ENCODE results near the gene METTL9. TPM values are rescaled to one million over a fixed set of nuclear protein-coding genes. Genes with fewer than 3 reads are reported as not detected.
"Not testable (repeated sequence)": the region's sequence is repeated elsewhere in the genome, so short reads cannot be mapped to it uniquely, and the experiment has no call there.

Gene METTL9
- total RNA-seq, 6 experiments from 2014 or later = 9.6 to 29.3 (median 15.5) TPM

GRCh38 chr16:21625026-21625425, 25.6 kb downstream of the METTL9 start:
- Histone ChIP-seq H3K4me3 (no peak overlapping the region), H3K9me3 (no peaks in the 10 kb centered on the region), H3K27ac (no peak overlapping the region), H3K27me3 (no peaks in the 10 kb centered on the region), H3K36me3 (peaks cover 0 to 8% (median 2%) of the 10 kb centered on the region in 4 donors), H3K4me1 (no peaks in the 10 kb centered on the region)
- no peak for TF ChIP-seq CTCF (IDR thresholded peaks at IDR 0.05)
- no peak for TF ChIP-seq POLR2A (IDR thresholded peaks at IDR 0.05)
- ATAC-seq (no peak), DNase-seq (no peak)
- no CpG with 5 or more reads among the region's 1 CpG for WGBS (ENCODE audit: insufficient coverage, low coverage, low lambda C conversion rate, missing lambda C conversion rate)
- intact Hi-C loops (cut with DNase I) = no loop called here

- intact Hi-C loops (cut with DNase I) = no loop called here
- TF ChIP-seq POLR2A (IDR thresholded peaks at IDR 0.05) (no peak), CTCF (IDR thresholded peaks at IDR 0.05) (no peak)
- H3K27ac ChIP-seq = no peak overlapping the region
- WGBS (ENCODE audit: insufficient coverage, low coverage, low lambda C conversion rate, missing lambda C conversion rate) = 58% methylated on average over 6 of the region's 6 CpGs
- H3K4me1 ChIP-seq = peaks cover 0 to 3% (median 0%) of the 10 kb centered on the region in 4 donors
- H3K27me3 ChIP-seq = no peaks in the 10 kb centered on the region
- H3K4me3 ChIP-seq = no peak overlapping the region
- H3K36me3 ChIP-seq = peaks cover 0 to 8% (median 2%) of the 10 kb centered on the region in 4 donors
- DNase-seq (no peak), ATAC-seq (peak; percentile 51 to 77 (median 65))
- no peaks in the 10 kb centered on the region for H3K9me3 ChIP-seq
Measured at GRCh38 chr16:21626659-21627277, 27.4 kb downstream of the METTL9 start.

- H3K27me3 ChIP-seq = no peaks in the 10 kb centered on the region
- 93% methylated on average over 5 of the region's 5 CpGs for WGBS (ENCODE audit: insufficient coverage, low coverage, low lambda C conversion rate, missing lambda C conversion rate)
- intact Hi-C loops (cut with DNase I) = no loop called here
- DNase-seq = no peak
- ATAC-seq = no peak
- TF ChIP-seq CTCF (IDR thresholded peaks at IDR 0.05) = no peak
- no peak for TF ChIP-seq POLR2A (IDR thresholded peaks at IDR 0.05)
- no peaks in the 10 kb centered on the region for H3K9me3 ChIP-seq
- H3K4me1 ChIP-seq = peaks cover 0 to 11% (median 0%) of the 10 kb centered on the region in 4 donors
- H3K36me3 ChIP-seq = peaks cover 0 to 8% (median 2%) of the 10 kb centered on the region in 4 donors
- no peak overlapping the region for H3K4me3 ChIP-seq
- H3K27ac ChIP-seq = no peak overlapping the region
Measured at GRCh38 chr16:21628121-21628726, 28.8 kb downstream of the METTL9 start.

- Histone ChIP-seq H3K27me3 (no peaks in the 10 kb centered on the region), H3K4me1 (peaks cover 0 to 11% (median 0%) of the 10 kb centered on the region in 4 donors), H3K4me3 (no peak overlapping the region), H3K9me3 (no peaks in the 10 kb centered on the region), H3K36me3 (peaks cover 0 to 8% (median 2%) of the 10 kb centered on the region in 4 donors), H3K27ac (no peak overlapping the region)
- no peak for ATAC-seq
- DNase-seq = no peak
- intact Hi-C loops (cut with DNase I) = no loop called here
- WGBS (ENCODE audit: insufficient coverage, low coverage, low lambda C conversion rate, missing lambda C conversion rate) = no CpG with 5 or more reads among the region's 5 CpGs
- TF ChIP-seq POLR2A (IDR thresholded peaks at IDR 0.05) = no peak
- TF ChIP-seq CTCF (IDR thresholded peaks at IDR 0.05) = no peak
Measured at GRCh38 chr16:21628772-21629171, 29.4 kb downstream of the METTL9 start.

GRCh38 chr16:21629616-21630539, 30.5 kb downstream of the METTL9 start:
- WGBS (ENCODE audit: insufficient coverage, low coverage, low lambda C conversion rate, missing lambda C conversion rate) = 94% methylated on average over 6 of the region's 37 CpGs
- not testable (repeated sequence) for H3K27ac ChIP-seq, H3K9me3 ChIP-seq, H3K4me3 ChIP-seq, DNase-seq, H3K27me3 ChIP-seq, ATAC-seq, H3K36me3 ChIP-seq
- peaks cover 0 to 16% (median 0%) of the 10 kb centered on the region in 4 donors for H3K4me1 ChIP-seq
- intact Hi-C loops (cut with DNase I) = loop anchor here in 1 of 2 donors (10.0 kb wide), 1 partner anchor 45 kb away; no protein-coding TSS in a partner anchor

- WGBS (ENCODE audit: insufficient coverage, low coverage, low lambda C conversion rate, missing lambda C conversion rate) = 94% methylated on average over 6 of the region's 6 CpGs
- intact Hi-C loops (cut with DNase I) = loop anchor here in 1 of 2 donors (10.0 kb wide), 1 partner anchor 46 kb away; no protein-coding TSS in a partner anchor
- not testable (repeated sequence) for ATAC-seq
Measured at GRCh38 chr16:21630866-21631265, 31.5 kb downstream of the METTL9 start.

GRCh38 chr16:21631376-21631775, 32.0 kb downstream of the METTL9 start:
- WGBS (ENCODE audit: insufficient coverage, low coverage, low lambda C conversion rate, missing lambda C conversion rate) = 59% methylated on average over 7 of the region's 8 CpGs
- ATAC-seq = not testable (repeated sequence)

More at GRCh38 chr16:21630866-21631265, 31.5 kb downstream of the METTL9 start:
- not testable (repeated sequence) for DNase-seq, H3K27ac ChIP-seq, H3K9me3 ChIP-seq, H3K4me3 ChIP-seq, H3K36me3 ChIP-seq, H3K27me3 ChIP-seq
- peaks cover 0 to 16% (median 0%) of the 10 kb centered on the region in 4 donors for H3K4me1 ChIP-seq

More at GRCh38 chr16:21631376-21631775, 32.0 kb downstream of the METTL9 start:
- H3K4me1 ChIP-seq = peaks cover 0 to 16% (median 0%) of the 10 kb centered on the region in 4 donors
- H3K27ac ChIP-seq, H3K36me3 ChIP-seq, H3K4me3 ChIP-seq, H3K27me3 ChIP-seq, H3K9me3 ChIP-seq, DNase-seq: not testable (repeated sequence)
- intact Hi-C loops (cut with DNase I) = loop anchor here in 1 of 2 donors (10.0 kb wide), 1 partner anchor 47 kb away; no protein-coding TSS in a partner anchor

Measured in right lobe of liver (tissue), 6 donors.